ENCODE results near the gene APOC3. TPM values are rescaled to one million over a fixed set of nuclear protein-coding genes. Genes with fewer than 3 reads are reported as not detected.

APOC3 gene
- total and polyA plus RNA-seq, 10 of the 15 experiments (the other 5 are each of a cell fraction or from before 2014, with no cell fraction given), result 1.9 TPM; not detected in 9

- TF ChIP-seq REST (IDR thresholded peaks at IDR 0.05; ENCODE audit: low read depth, low read length) (no peak), ATF2 (IDR thresholded peaks at IDR 0.05; ENCODE audit: low read length) (peak; percentile 58; the same call in 1 of the 2 replicates), JUNB (IDR thresholded peaks at IDR 0.05) (peak; percentile 49), CTCF (IDR thresholded peaks at IDR 0.05 in 2 of 3, conservative IDR thresholded peaks at IDR 0.05 in 1 of 3; ENCODE audit: control insufficient read depth in 2 of 3, extremely low read depth in 1 of 3, insufficient read depth in 1 of 3, low read depth in 3 of 3, low read length in 3 of 3) (no peak), MXI1 (IDR thresholded peaks at IDR 0.05; ENCODE audit: low read depth, low read length) (peak; percentile 50), PKNOX1 (IDR thresholded peaks at IDR 0.05) (peak; percentile 31; the same call in 1 of the 2 replicates), ZBTB11 (CRISPR knock-in tag; IDR thresholded peaks at IDR 0.05) (no peak), NFIC (IDR thresholded peaks at IDR 0.05; ENCODE audit: low read depth, low read length) (peak; percentile 44; the same call in 1 of the 2 replicates), TBL1XR1 (IDR thresholded peaks at IDR 0.05; ENCODE audit: low read depth, low read length) (0 out of 2 replicates have a peak, but pooled peaks have one; percentile 26), SRF (IDR thresholded peaks at IDR 0.05; ENCODE audit: low read depth in 2 of 2, low read length in 2 of 2) (no peak), CHD4 (IDR thresholded peaks at IDR 0.05) (no peak), STAT1 (conservative IDR thresholded peaks at IDR 0.05) (no peak), ETV6 (conservative IDR thresholded peaks at IDR 0.05 in 1 of 2, IDR thresholded peaks at IDR 0.05 in 1 of 2; ENCODE audit: borderline replicate concordance in 1 of 2, low read depth in 1 of 2) (peak in 1 of 2 experiments; percentile 52; a peak in 1 of 4 replicates)
These were observed 23.9 kb downstream of the APOC3 start (continued) for GRCh38 chr11:116853461-116854073.
